AG09309 (cell line): ENCODE results near the gene PLPP4.
A peak's percentile ranks its signal among the peaks of the same experiment; 100 is the strongest.

Experiments used
- DNase-seq: peaks from one replicate; pipeline ENCODE4 v3.0.0-alpha.2; 2010; ENCODE audit warnings: low read depth
- H3K4me3 ChIP-seq: 2 replicates; pipeline ENCODE4 v1.5.1; 2011; ENCODE audit warnings: mild to moderate bottlenecking, low read depth, low read length, moderate library complexity; ENCODE audit not compliant: control insufficient read depth
- CTCF ChIP-seq: IDR thresholded peaks from 2 replicates; pipeline ENCODE4 v1.5.1; 2011; ENCODE audit warnings: mild to moderate bottlenecking, low read depth, low read length, inconsistent platforms; ENCODE audit not compliant: insufficient read depth, control insufficient read depth; ENCODE audit errors: missing control alignments

PLPP4 gene

GRCh38 chr10:120478386-120478785 lies 21.4 kb downstream of the PLPP4 start:
- DNase-seq, result no peak
- H3K4me3 ChIP-seq, result no peak overlapping the region
- no peak for TF ChIP-seq CTCF

- no peak for DNase-seq
- H3K4me3 ChIP-seq, result no peak overlapping the region
- no peak for TF ChIP-seq CTCF
These were observed 22.5 kb downstream of the PLPP4 start for GRCh38 chr10:120479506-120479905.

GRCh38 chr10:120480065-120480600 lies 23.1 kb downstream of the PLPP4 start:
- DNase-seq, result no peak
- peak; percentile 41 for TF ChIP-seq CTCF
- H3K4me3 ChIP-seq, result no peak overlapping the region

- no peak overlapping the region for H3K4me3 ChIP-seq
- DNase-seq, result no peak
- no peak for TF ChIP-seq CTCF
These were observed 23.8 kb downstream of the PLPP4 start for GRCh38 chr10:120480848-120481247.

- H3K4me3 ChIP-seq, result no peak overlapping the region
- TF ChIP-seq CTCF, result no peak
- DNase-seq, result no peak
These were observed 26.0 kb downstream of the PLPP4 start for GRCh38 chr10:120483006-120483405.

GRCh38 chr10:120483651-120484301 lies 26.7 kb downstream of the PLPP4 start:
- DNase-seq, result no peak
- no peak overlapping the region for H3K4me3 ChIP-seq
- TF ChIP-seq CTCF, result no peak
